Upper lobe of left lung (tissue), 6 donors: Measurements from ENCODE around the gene SNAP25. TPM values are rescaled to one million over a fixed set of nuclear protein-coding genes. Genes with fewer than 3 reads are reported as not detected.

Experiments used
- ATAC-seq, 2 donors: fragments of 200-7000 bp; cut with Tn5 transposase; one replicate each; pipeline ENCODE4 v1.9.1; 2022; ENCODE audit warnings: mild to moderate bottlenecking in 2 of 2, moderate library complexity in 2 of 2; ENCODE audit not compliant: low FRiP score in 2 of 2
- DNase-seq, 2 donors: peaks; one replicate each; pipeline ENCODE4 v3.0.0-alpha.2; 2019 to 2020
- H3K27ac ChIP-seq, 4 donors: fragments of 200-600 bp; sonication (generic); one replicate each; pipeline ENCODE4 v1.5.1; 2016 to 2019
- H3K27me3 ChIP-seq, 4 donors: fragments of 200-600 bp; sonication (generic); one replicate each; pipeline ENCODE4 v1.5.1; 2017 to 2019
- H3K36me3 ChIP-seq, 4 donors: fragments of 200-600 bp; sonication (generic); one replicate each; pipeline ENCODE4 v1.5.1; 2016 to 2019
- H3K4me1 ChIP-seq, 4 donors: fragments of 200-600 bp; sonication (generic); one replicate each; pipeline ENCODE4 v1.5.1; 2018 to 2019
- H3K4me3 ChIP-seq, 4 donors: fragments of 200-600 bp; sonication (generic); one replicate each; pipeline ENCODE4 v1.5.1; 2017 to 2019; ENCODE audit warnings: mild to moderate bottlenecking in 2 of 4, moderate library complexity in 1 of 4
- H3K9me3 ChIP-seq, 4 donors: fragments of 200-600 bp; sonication (generic); one replicate each; pipeline ENCODE4 v1.5.1; 2018 to 2019
- CTCF ChIP-seq, 6 experiments: fragments of 450-650 bp in 4 of 6; fragments of 200-600 bp in 2 of 6; sonication (generic) in 2 of 6; IDR thresholded peaks; one replicate each; pipeline ENCODE4 v1.5.1; 2016 to 2019; ENCODE audit warnings: antibody characterized with exemption in 6 of 6
- EP300 ChIP-seq, 4 donors: sonication (generic); formaldehyde crosslinking; IDR thresholded peaks; one replicate each; pipeline ENCODE4 v1.5.1; 2017; ENCODE audit warnings: antibody characterized with exemption in 4 of 4, control low read depth in 2 of 4
- POLR2A ChIP-seq, 4 donors: fragments of 450-650 bp; IDR thresholded peaks; one replicate each; pipeline ENCODE4 v1.5.1; 2016 to 2017; ENCODE audit warnings: antibody characterized with exemption in 4 of 4, mild to moderate bottlenecking in 2 of 4
- POLR2AphosphoS5 ChIP-seq, 2 donors: sonication (generic); formaldehyde crosslinking; IDR thresholded peaks; one replicate each; pipeline ENCODE4 v1.5.1; 2017; ENCODE audit warnings: antibody characterized with exemption in 2 of 2
- WGBS, 2 donors: methylation state at CpG; one replicate each; pipeline ENCODE4 v1.1.5; 2017 to 2018; 5-methylcytosine and 5-hydroxymethylcytosine counted together
- total RNA-seq, 6 donors: library from RNA; depleted of rRNA in 4 of 6; stranded (reverse); fragments of >200 nt in 4 of 6; gene quantifications; one replicate each; pipeline versions ENCODE4 v1.1.0 to v1.2.1, GENCODE V29; 2016 to 2021
- donor health status: DM: no; HTN: no; CAD: no; lungs with moderate emphysema.
- donor health status: DM: no; HTN: yes; CAD: no; lungs with severe emphysema.

The SNAP25 gene
- total RNA-seq, 6 donors from 2014 or later: 0.79 to 2.2 (median 1.8) TPM; not detected in 3

- 61 to 63% methylated on average over 7 of the region's 7 CpGs for WGBS, 2 donors
Observed at GRCh38 chr20:10263385-10264165, 44.9 kb downstream of the SNAP25 start.

DNA sequence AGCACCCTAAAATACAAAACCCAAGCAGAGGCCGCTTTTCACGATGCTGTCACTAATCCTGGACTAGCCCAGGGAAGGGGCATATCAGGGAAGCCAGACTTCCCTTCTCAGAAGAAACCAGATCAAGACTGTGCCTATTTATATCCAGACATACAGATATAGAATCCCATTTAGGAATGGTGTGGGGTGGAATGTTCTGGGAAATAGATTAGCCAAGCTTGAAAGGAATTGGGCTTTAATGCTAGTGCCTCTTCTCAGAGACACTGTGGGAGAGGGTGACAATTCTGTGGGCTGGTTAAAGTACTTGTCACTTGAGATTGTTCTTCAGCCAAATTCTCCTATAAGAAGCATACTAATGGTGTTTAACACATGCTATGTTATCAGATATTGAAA, 45.5 kb downstream of the SNAP25 start:
- H3K9me3 ChIP-seq: no peaks in the 10 kb centered on the region
- H3K27me3 ChIP-seq: no peaks in the 10 kb centered on the region
- 68 to 80% methylated on average over 2 of the region's 2 CpGs for WGBS, 2 donors
- no peak for ATAC-seq
- H3K4me1 ChIP-seq: no peaks in the 10 kb centered on the region
- no peak for DNase-seq
- no peak overlapping the region for H3K27ac ChIP-seq
- no peaks in the 10 kb centered on the region for H3K36me3 ChIP-seq
- no peak overlapping the region for H3K4me3 ChIP-seq
- TF ChIP-seq POLR2AphosphoS5 (IDR thresholded peaks at IDR 0.05) (no peak), CTCF (IDR thresholded peaks at IDR 0.05) (no peak), EP300 (IDR thresholded peaks at IDR 0.05) (no peak), POLR2A (IDR thresholded peaks at IDR 0.05) (no peak)

More at GRCh38 chr20:10263385-10264165, 44.9 kb downstream of the SNAP25 start:
- Histone ChIP-seq H3K27me3 (no peaks in the 10 kb centered on the region), H3K4me1 (no peaks in the 10 kb centered on the region), H3K27ac (no peak overlapping the region), H3K36me3 (no peaks in the 10 kb centered on the region), H3K9me3 (no peaks in the 10 kb centered on the region), H3K4me3 (no peak overlapping the region)
- TF ChIP-seq EP300 (IDR thresholded peaks at IDR 0.05) (no peak), POLR2AphosphoS5 (IDR thresholded peaks at IDR 0.05) (no peak), POLR2A (IDR thresholded peaks at IDR 0.05) (no peak), CTCF (IDR thresholded peaks at IDR 0.05) (no peak)
- DNase-seq (no peak), ATAC-seq (no peak)

DNA sequence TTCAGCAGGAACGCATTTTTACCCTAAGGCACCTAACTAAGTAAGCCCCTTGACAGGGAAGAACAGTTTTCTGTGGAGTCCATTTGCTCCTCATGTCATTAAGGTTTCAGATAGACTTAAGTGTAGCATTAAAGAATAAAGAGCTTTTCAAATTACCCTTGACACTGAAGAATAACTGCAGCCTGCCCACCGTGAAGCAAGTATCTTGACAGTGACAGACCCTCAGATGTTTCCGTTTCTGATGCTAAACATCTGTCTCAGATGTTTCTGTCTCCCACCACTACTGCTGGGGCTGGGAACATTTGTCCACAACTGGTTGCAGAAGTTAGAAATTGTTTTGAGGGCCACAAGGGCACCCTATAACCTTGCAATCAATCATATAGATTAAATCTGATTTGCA, 50.0 kb downstream of the SNAP25 start:
- H3K4me3 ChIP-seq: no peak overlapping the region
- no peak overlapping the region for H3K27ac ChIP-seq
- DNase-seq (no peak), ATAC-seq (no peak)
- no peak for TF ChIP-seq POLR2AphosphoS5 (IDR thresholded peaks at IDR 0.05)
- no peak for TF ChIP-seq CTCF (IDR thresholded peaks at IDR 0.05)
- no peak for TF ChIP-seq EP300 (IDR thresholded peaks at IDR 0.05)
- no peak for TF ChIP-seq POLR2A (IDR thresholded peaks at IDR 0.05)
- H3K36me3 ChIP-seq: no peaks in the 10 kb centered on the region
- WGBS, 2 donors: 52 to 59% methylated on average over 3 of the region's 3 CpGs
- no peaks in the 10 kb centered on the region for H3K27me3 ChIP-seq
- H3K9me3 ChIP-seq: no peaks in the 10 kb centered on the region
- no peaks in the 10 kb centered on the region for H3K4me1 ChIP-seq

DNA sequence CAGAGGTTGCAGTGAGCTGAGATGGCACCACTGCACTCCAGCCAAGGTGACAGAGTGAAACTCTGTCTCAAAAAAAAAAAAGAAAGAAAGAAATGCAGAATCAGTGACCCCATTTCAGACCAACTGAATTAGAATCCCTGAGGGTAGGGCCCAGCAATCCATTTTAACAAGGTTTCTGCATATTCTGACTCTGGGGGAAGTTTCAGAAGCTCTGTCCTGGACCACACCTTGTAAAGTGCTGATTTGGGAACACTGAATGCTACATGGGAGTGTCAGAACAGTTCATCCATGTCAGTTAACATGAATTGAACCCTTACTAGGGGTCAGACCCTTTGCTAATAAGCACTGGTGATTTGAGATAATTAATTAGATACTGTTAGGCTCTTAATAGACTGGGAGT, 52.0 kb downstream of the SNAP25 start:
- Histone ChIP-seq H3K9me3 (no peaks in the 10 kb centered on the region), H3K27me3 (no peaks in the 10 kb centered on the region), H3K4me1 (no peaks in the 10 kb centered on the region), H3K36me3 (no peaks in the 10 kb centered on the region), H3K27ac (no peak overlapping the region), H3K4me3 (no peak overlapping the region)
- TF ChIP-seq POLR2AphosphoS5 (IDR thresholded peaks at IDR 0.05): no peak
- TF ChIP-seq POLR2A (IDR thresholded peaks at IDR 0.05): no peak
- TF ChIP-seq CTCF (IDR thresholded peaks at IDR 0.05): no peak
- no peak for TF ChIP-seq EP300 (IDR thresholded peaks at IDR 0.05)
- ATAC-seq (no peak), DNase-seq (no peak)
